GM12872 (cell line): ENCODE data around the gene SNUPN.

Experiments
- CTCF ChIP-seq: IDR thresholded peaks from 3 replicates; pipeline ENCODE4 v1.5.1; 2011; ENCODE audit warnings: low read depth, mild to moderate bottlenecking, low read length, moderate library complexity; ENCODE audit not compliant: insufficient read depth

SNUPN gene

GRCh38 chr15:75639191-75639708 lies 13.7 kb upstream of the SNUPN start:
- no peak for TF ChIP-seq CTCF

GRCh38 chr15:75637245-75638009 lies 11.9 kb upstream of the SNUPN start:
- TF ChIP-seq CTCF = no peak

- no peak for TF ChIP-seq CTCF
These were observed 10.5 kb upstream of the SNUPN start for GRCh38 chr15:75636026-75636425.

GRCh38 chr15:75631935-75632334 lies 6.4 kb upstream of the SNUPN start:
- TF ChIP-seq CTCF = no peak

GRCh38 chr15:75622505-75622904 lies 3.0 kb downstream of the SNUPN start:
- TF ChIP-seq CTCF = no peak

- TF ChIP-seq CTCF = no peak
These were observed 4.6 kb downstream of the SNUPN start for GRCh38 chr15:75620841-75621391.

- no peak for TF ChIP-seq CTCF
These were observed 5.3 kb downstream of the SNUPN start for GRCh38 chr15:75620058-75620820.
